Fibroblast of pulmonary artery (primary cell): Measurements from ENCODE around the gene AOC2.
"Not testable (repeated sequence)": the region's sequence is repeated elsewhere in the genome, so short reads cannot be mapped to it uniquely, and the experiment has no call there.

Experiments used
- DNase-seq: peaks from one replicate; pipeline ENCODE4 v3.0.0-alpha.2; 2010; ENCODE audit warnings: low read depth
- H3K4me3 ChIP-seq: replicated peaks from 2 replicates; pipeline ENCODE4 v1.5.1; 2011; ENCODE audit warnings: low read depth, mild to moderate bottlenecking, control low read depth, low read length, moderate library complexity
- CTCF ChIP-seq: IDR thresholded peaks from 2 replicates; pipeline ENCODE4 v1.5.1; 2011; ENCODE audit warnings: mild to moderate bottlenecking, control low read depth, low read length, inconsistent platforms; ENCODE audit errors: missing control alignments

Gene AOC2

GRCh38 chr17:42857389-42857788, 13.0 kb downstream of the AOC2 start:
- H3K4me3 ChIP-seq, result no peak overlapping the region
- DNase-seq, result no peak
- no peak for TF ChIP-seq CTCF

GRCh38 chr17:42865638-42866094, 21.3 kb downstream of the AOC2 start:
- DNase-seq, result no peak
- TF ChIP-seq CTCF, result no peak
- H3K4me3 ChIP-seq, result no peak overlapping the region

- TF ChIP-seq CTCF, result no peak
- H3K4me3 ChIP-seq, result no peak overlapping the region
These were observed 21.8 kb downstream of the AOC2 start for GRCh38 chr17:42866216-42866615.

GRCh38 chr17:42866631-42867575, 22.5 kb downstream of the AOC2 start:
- no peak for TF ChIP-seq CTCF
- DNase-seq, result no peak
- no peak overlapping the region for H3K4me3 ChIP-seq

More at GRCh38 chr17:42866216-42866615, 21.8 kb downstream of the AOC2 start:
- DNase-seq, result no peak

GRCh38 chr17:42867694-42868261, 23.4 kb downstream of the AOC2 start:
- H3K4me3 ChIP-seq, DNase-seq: not testable (repeated sequence)

- H3K4me3 ChIP-seq, result no peak overlapping the region
- no peak for TF ChIP-seq CTCF
- no peak for DNase-seq
These were observed 24.0 kb downstream of the AOC2 start for GRCh38 chr17:42868338-42868737.

GRCh38 chr17:42871647-42872046, 27.3 kb downstream of the AOC2 start:
- TF ChIP-seq CTCF, result no peak
- no peak overlapping the region for H3K4me3 ChIP-seq
- no peak for DNase-seq
